Endothelial cell (in vitro differentiated cells): ENCODE data around the gene IZUMO4. TPM values are rescaled to one million over a fixed set of nuclear protein-coding genes. Genes with fewer than 3 reads are reported as not detected.

Experiments
- DNase-seq: peaks from one replicate; pipeline ENCODE4 v3.0.0; 2021; ENCODE audit warnings: low spot score
- H3K27ac Mint-ChIP-seq: one replicate; pipeline ENCODE4 v1.8.0; 2021; ENCODE audit warnings: mixed read lengths, inconsistent platforms; ENCODE audit not compliant: unreplicated experiment
- H3K27me3 Mint-ChIP-seq: one replicate; pipeline ENCODE4 v1.8.0; 2021; ENCODE audit warnings: mild to moderate bottlenecking, moderate library complexity, mixed read lengths, inconsistent platforms; ENCODE audit not compliant: unreplicated experiment
- H3K36me3 Mint-ChIP-seq: one replicate; pipeline ENCODE4 v1.8.0; 2021; ENCODE audit warnings: mild to moderate bottlenecking, low read depth, mixed read lengths, inconsistent platforms; ENCODE audit not compliant: unreplicated experiment
- H3K4me1 Mint-ChIP-seq: one replicate; pipeline ENCODE4 v1.8.0; 2021; ENCODE audit warnings: mild to moderate bottlenecking, mixed read lengths, inconsistent platforms; ENCODE audit not compliant: unreplicated experiment
- H3K4me3 Mint-ChIP-seq: one replicate; pipeline ENCODE4 v1.8.0; 2021; ENCODE audit warnings: mild to moderate bottlenecking, mixed read lengths, inconsistent platforms; ENCODE audit not compliant: unreplicated experiment
- H3K9me3 Mint-ChIP-seq: one replicate; pipeline ENCODE4 v1.8.0; 2021; ENCODE audit warnings: mixed read lengths, inconsistent platforms; ENCODE audit not compliant: unreplicated experiment
- CTCF ChIP-seq: fragments of 200-600 bp; sonication (generic); IDR thresholded peaks from one replicate; pipeline ENCODE4 v1.5.0; 2021; ENCODE audit warnings: antibody characterized with exemption; ENCODE audit not compliant: unreplicated experiment
- total RNA-seq: library from RNA; stranded (reverse); fragmentation: NEBNext Ultra II Directional; extraction: Animal tissue kit (Norgen Biotek cat#: 25700); gene quantifications from one replicate; pipeline ENCODE4 v1.2.1, GENCODE V29; 2021; ENCODE audit not compliant: unreplicated experiment

Gene IZUMO4
- total RNA-seq, 1 donor from 2014 or later = 8.9 TPM

GRCh38 chr19:2079076-2079864 is 17.4 kb upstream of the IZUMO4 start:
- peaks cover 4% of the 10 kb centered on the region for H3K4me1 Mint-ChIP-seq
- no peak overlapping the region for H3K4me3 Mint-ChIP-seq
- no peaks in the 10 kb centered on the region for H3K9me3 Mint-ChIP-seq
- peaks cover 18% of the 10 kb centered on the region for H3K27me3 Mint-ChIP-seq
- H3K27ac Mint-ChIP-seq = no peak overlapping the region
- H3K36me3 Mint-ChIP-seq = peaks cover 22% of the 10 kb centered on the region
- DNase-seq = no peak
- no peak for TF ChIP-seq CTCF

- Mint-ChIP-seq H3K27me3 (peaks cover 18% of the 10 kb centered on the region), H3K4me3 (no peak overlapping the region), H3K9me3 (no peaks in the 10 kb centered on the region), H3K27ac (no peak overlapping the region), H3K4me1 (peaks cover 4% of the 10 kb centered on the region), H3K36me3 (peaks cover 21% of the 10 kb centered on the region)
- DNase-seq = no peak
- TF ChIP-seq CTCF = no peak
Observed at GRCh38 chr19:2079865-2080301, 16.8 kb upstream of the IZUMO4 start.

DNA sequence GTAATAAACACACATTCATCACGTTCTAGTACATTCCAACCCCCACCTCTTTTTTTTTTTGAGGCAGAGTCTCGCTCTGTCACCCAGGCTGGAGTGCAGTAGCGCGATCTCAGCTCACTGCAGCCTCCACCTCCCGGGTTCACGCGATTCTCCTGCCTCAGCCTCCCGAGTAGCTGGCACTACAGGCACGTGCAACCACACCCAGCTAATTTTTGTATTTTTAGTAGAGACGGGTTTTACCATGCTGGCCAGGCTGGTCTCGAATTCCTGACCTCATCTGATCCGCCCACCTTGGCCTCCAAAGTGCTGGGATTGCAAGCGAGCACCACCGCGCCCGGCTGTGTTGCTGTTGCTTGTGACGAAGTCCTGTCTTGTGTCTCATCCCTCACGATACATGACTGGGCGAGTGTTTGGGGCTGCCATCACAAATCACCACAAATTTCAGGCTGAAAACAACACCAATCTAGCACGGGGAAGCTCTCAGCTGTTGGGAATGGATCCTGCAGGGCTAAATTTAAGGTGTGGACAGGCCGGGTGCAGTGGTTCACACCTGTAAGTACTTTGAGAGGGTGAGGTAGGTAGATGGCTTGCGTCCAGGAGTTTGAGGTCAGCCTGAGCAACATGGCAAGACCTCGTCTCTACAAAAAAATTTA is 16.3 kb upstream of the IZUMO4 start:
- Mint-ChIP-seq H3K9me3 (no peaks in the 10 kb centered on the region), H3K27ac (no peak overlapping the region), H3K36me3 (peaks cover 26% of the 10 kb centered on the region), H3K4me1 (peaks cover 9% of the 10 kb centered on the region), H3K4me3 (peak overlapping the region; percentile 27), H3K27me3 (peaks cover 22% of the 10 kb centered on the region)
- no peak for DNase-seq
- TF ChIP-seq CTCF = no peak

- Mint-ChIP-seq H3K36me3 (peaks cover 27% of the 10 kb centered on the region), H3K9me3 (no peaks in the 10 kb centered on the region), H3K4me3 (no peak overlapping the region), H3K4me1 (peaks cover 17% of the 10 kb centered on the region), H3K27ac (no peak overlapping the region), H3K27me3 (peaks cover 24% of the 10 kb centered on the region)
- no peak for TF ChIP-seq CTCF
- DNase-seq = no peak
Observed at GRCh38 chr19:2081873-2082810, 14.6 kb upstream of the IZUMO4 start.
